Measurements from ENCODE around the gene ZFHX3.

DNA sequence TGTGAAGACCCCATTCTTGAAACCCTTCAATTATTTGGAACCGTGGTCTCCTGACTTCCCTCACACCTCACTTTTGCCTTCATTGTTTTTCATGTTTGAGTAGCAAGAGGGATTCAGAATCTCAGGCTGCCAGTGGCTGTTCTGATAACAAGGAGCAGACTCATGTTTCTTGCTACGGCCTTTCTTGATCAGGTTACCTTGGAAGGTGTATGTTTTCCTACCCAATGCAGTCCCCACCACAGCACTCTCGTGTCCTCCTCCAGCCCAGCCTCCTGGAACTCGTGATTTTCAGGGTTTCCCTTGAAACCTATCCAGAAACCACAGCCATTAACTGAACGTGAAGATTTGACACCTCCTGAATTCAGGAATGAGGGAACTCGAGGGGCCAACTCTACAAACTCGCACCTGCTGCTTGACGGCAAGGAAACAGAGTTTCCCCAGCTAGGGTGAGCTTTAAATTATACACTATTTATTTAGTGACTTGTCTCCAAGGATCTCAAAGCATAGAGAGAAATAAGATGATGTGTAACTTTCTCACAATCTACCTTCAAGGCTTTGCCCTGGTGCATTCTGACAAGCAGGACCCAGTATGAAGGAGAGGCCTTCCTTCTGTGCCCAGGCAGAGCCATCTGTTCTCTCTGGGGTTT is 1.6 kb downstream of the ZFHX3 start:
- TF ChIP-seq, protein P1, sequence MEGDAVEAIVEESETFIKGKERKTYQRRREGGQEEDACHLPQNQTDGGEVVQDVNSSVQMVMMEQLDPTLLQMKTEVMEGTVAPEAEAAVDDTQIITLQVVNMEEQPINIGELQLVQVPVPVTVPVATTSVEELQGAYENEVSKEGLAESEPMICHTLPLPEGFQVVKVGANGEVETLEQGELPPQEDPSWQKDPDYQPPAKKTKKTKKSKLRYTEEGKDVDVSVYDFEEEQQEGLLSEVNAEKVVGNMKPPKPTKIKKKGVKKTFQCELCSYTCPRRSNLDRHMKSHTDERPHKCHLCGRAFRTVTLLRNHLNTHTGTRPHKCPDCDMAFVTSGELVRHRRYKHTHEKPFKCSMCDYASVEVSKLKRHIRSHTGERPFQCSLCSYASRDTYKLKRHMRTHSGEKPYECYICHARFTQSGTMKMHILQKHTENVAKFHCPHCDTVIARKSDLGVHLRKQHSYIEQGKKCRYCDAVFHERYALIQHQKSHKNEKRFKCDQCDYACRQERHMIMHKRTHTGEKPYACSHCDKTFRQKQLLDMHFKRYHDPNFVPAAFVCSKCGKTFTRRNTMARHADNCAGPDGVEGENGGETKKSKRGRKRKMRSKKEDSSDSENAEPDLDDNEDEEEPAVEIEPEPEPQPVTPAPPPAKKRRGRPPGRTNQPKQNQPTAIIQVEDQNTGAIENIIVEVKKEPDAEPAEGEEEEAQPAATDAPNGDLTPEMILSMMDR (IDR thresholded peaks at IDR 0.05 in 8 of 11, conservative IDR thresholded peaks at IDR 0.05 in 3 of 11) = no peak
- TF ChIP-seq POLR2AphosphoS5 (IDR thresholded peaks at IDR 0.05) (no peak), POLR2A (IDR thresholded peaks at IDR 0.05) (no peak)
